Renal pelvis (tissue), 4 donors: ENCODE results near the gene UQCC5. TPM values are rescaled to one million over a fixed set of nuclear protein-coding genes. Genes with fewer than 3 reads are reported as not detected.

Source experiments
- DNase-seq: peaks from one replicate; pipeline ENCODE4 v3.0.0-alpha.2; 2013
- polyA plus RNA-seq, 3 donors: library from polyadenylated mRNA; unstranded; fragments of 120-200 nt; gene quantifications; one replicate each; pipeline ENCODE4 v1.2.1, GENCODE V29; 2013; ENCODE audit not compliant: insufficient read length in 3 of 3

The UQCC5 gene
- polyA plus RNA-seq, 3 donors: 20.5 to 23.9 (median 23.6) TPM

DNA sequence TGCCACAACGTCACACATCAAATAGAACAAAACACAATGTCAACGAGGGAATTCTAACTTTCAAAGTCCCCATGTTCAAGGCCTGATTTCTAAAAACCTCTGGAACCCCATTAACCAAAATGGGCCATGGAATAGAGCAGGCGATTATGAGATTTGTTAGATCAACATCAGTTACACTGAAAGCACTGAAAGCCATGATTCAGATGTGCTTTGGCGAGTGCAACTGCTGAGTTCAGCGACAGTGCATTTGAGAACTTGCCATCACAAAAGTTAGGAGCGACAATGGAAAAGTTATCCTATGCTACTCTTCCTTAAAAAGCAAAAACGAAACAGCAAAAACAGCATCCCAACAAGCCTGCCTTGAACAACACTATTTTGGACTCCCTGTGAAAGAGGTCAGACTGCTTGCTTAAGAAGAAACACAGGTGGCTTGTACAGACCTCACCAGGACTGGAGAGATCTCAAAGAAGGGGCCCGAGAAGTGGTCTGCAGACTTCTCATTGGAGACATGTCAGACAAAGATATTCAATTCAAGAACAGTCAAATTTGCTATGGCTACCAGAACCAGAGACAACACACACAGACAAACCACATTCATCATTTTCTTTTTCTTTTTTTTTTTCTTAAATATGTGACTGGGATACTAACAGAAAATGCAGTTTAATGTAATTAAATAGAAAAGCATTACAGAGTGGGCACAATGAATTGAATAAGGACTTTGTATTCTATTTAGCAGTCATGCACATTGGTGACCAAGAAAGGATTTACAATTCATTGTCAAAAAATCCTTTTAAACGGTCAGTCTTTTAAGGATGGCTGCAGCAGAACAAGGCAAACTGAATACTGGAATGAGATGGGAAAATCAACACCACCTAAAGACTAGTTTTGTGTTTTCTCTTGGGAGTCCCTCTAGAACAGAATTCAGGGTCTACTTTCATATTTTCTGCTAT is 20.9 kb downstream of the UQCC5 start:
- no peak for DNase-seq

DNA sequence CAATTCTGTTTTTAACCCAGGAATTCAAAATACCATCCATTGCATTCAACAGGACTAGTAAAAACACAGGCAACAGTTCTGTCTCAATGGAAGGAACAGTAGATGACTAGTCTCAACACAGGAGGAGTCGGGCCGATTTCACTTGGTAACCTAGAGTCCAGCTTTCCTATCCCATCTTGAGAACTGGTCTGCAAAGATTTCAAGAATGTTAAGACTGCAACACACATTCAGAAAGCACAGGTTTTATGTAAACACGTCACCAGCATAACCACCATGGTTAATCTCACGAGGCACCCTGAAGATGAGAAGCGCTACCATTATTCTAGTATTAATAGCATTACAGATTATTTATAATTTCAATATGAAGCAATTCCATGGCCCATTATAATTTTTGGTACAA is 22.0 kb downstream of the UQCC5 start:
- DNase-seq: no peak

DNA sequence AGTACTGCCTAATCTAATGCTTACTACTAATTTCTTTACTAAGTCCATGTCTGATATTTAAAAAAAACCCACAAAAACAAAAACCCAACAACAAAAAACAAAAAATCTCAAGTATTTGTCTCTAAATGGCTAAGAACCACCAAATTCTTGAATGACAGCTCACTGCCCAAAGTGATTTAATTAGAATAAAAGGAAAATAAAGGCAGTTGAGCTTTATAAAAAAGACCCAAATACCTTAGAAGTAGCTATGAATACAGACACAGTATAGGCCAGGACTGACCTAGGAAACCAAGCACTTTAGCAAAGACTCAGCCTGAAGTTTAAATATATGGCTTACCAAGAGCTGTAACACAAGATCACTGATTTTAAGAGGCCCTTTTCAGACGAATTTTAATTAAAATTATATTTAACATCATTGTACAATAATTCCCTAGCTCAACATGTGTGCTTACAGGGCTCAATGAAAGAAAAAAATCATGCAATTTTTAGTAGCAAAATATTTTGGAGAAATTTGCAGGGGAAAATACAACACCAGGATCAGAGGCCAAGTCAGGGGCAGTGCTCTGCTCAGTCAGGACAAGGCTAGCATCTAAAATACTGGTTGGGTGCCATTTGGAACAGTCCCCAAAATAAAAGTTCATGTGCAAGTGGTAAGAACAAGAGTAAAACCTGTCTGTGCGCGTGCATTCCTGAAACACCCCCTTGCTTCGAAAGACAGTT is 24.8 kb downstream of the UQCC5 start:
- DNase-seq: no peak

DNA sequence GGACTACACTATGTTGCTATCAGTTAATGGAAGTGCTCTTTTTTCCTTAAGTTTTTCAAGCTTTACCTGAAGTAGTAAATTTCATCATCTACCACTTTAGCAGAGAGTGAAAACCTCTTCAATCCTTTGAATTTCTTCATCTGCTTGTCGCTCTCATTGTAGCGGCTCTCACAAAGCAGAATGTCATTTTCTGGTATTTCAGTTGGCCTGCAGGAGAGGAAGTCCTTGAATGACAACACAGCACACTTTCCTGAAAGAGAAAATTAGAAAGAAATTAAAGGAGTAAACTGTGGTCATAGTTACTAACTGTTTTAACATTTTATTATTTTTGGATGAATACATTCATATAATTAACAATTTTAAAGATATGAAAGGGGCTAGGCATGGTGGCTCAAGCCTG is 27.6 kb downstream of the UQCC5 start:
- no peak for DNase-seq

DNA sequence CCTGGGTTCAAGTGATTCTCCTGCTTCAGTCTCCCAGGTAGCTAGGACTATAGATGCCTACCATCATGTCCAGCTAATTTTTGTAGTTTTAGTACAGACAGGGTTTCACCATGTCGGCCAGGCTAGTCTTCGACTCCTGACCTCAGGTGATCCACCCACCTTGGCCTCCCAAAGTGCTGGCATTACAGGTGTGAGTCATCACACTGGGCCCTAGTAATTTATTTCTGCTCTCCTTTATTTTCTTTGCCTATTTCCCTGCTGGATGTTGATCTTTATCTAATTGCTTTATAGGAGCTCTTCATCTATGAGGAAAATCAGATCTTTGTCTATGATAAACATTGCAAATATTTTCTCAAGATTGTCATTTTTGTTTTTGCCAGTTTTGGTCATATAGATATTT is 31.7 kb downstream of the UQCC5 start:
- no peak for DNase-seq

DNA sequence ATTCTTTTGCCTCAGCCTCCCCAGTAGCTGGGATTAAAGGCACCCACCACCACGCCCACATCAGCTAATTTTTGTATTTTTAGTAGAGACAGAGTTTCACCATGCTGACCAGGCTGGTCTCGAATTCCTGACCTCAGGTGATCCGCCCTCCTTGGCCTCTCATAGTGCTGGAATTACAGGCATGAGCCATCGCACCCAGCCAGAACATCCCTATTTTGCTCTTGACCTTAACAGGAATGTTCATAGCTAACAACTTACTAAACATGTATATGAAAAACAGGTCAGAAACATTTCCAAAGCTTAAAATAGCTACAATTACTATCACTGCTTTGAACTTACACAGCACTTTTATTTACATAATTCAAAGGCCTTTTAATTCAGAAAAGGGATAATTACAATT is 33.7 kb downstream of the UQCC5 start:
- DNase-seq: no peak

DNA sequence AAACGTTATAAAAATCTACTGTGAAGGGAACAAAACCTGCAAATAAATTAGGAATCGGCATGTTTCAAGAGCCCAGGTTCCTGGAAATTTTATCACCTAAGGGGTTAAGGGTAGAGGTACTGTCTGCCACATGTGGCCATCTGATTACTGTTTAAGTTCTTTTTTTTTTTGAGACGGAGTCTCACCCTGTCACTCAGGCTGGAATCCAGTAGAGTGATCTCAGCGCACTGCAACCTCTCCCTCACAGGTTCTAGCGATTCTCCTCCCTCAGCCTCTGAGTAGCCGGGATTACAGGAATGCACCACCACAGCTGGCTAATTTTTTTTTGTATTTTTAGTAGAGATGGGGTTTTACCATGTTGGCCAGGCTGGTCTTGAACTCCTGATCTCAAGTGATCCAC is 35.8 kb downstream of the UQCC5 start:
- no peak for DNase-seq

DNA sequence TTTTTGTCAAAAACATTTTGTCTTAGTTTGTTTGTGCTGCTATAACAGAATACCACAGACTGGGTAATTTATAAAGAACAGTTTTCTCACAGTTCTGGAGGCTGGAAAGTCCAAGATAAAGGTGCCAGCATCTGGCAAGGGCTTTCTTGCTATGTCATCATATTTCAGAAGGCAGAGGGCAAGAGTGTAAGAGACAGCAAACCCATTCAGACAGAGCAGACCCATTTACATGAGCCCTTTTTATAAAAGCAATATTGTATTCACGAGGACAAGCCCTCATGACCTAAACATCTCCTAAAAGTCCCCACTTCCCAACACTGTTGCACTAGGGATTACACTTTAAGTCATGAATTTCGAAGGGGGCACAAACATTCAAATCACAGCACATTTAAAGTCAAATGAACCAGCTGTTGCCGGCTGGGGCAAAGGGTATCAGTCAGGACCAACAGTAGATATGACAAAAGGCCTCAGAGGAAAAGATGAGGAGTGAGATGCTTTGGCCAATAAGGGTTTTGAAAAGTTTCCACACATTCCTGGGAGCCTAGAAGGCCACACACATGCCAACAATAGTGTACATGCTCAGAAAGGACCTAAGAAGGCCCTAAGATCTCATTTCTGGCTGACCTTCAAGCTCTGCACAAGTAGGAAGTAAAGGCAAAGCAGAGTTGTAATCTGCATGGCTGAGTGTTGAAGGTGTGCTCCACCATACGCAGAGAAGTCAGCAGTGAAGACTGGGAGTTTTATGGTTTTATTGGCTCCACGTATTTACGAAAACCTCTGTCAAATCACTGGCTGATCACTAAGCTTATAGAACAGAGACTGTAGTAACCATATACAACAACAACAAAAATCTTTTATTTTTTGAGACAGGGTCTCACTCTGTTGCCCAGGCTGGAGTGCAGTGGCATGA is 37.9 kb downstream of the UQCC5 start:
- DNase-seq: no peak

Other genes starting within 250 kb of the UQCC5 start
- gene GLYCTK, start 248.8 kb upstream of the UQCC5 start, polyA plus RNA-seq: 10 to 100 TPM; 44.4 to 49.3 (median 45.8) TPM
- 10 to 100 TPM in 2 of 3 donors, 1 to 10 TPM in 1; 8.2 to 15.9 (median 13.6) TPM for gene DNAH1, start 220.3 kb upstream of the UQCC5 start, polyA plus RNA-seq
- gene BAP1, start 126.6 kb upstream of the UQCC5 start, polyA plus RNA-seq: 10 to 100 TPM; 81.6 to 89.2 (median 82.3) TPM
- gene PHF7, start 125.9 kb upstream of the UQCC5 start, polyA plus RNA-seq: 10 to 100 TPM in 2 of 3 donors, 1 to 10 TPM in 1; 7.6 to 13.0 (median 10.8) TPM
- gene SEMA3G, start 91.5 kb upstream of the UQCC5 start, polyA plus RNA-seq: 10 to 100 TPM; 30.0 to 34.1 (median 32.7) TPM
- 1 to 10 TPM; 6.8 to 7.2 (median 7.0) TPM for gene TNNC1, start 82.6 kb upstream of the UQCC5 start, polyA plus RNA-seq
- gene NISCH, start 81.0 kb upstream of the UQCC5 start, polyA plus RNA-seq: 100 to 1,000 TPM; 112 to 148 (median 133) TPM
- gene STAB1, start 41.3 kb upstream of the UQCC5 start, polyA plus RNA-seq: 10 to 100 TPM; 40.7 to 46.6 (median 45.0) TPM
- gene NT5DC2, start 2.7 kb upstream of the UQCC5 start, polyA plus RNA-seq: 100 to 1,000 TPM; 138 to 202 (median 154) TPM
- gene PBRM1, start 149.3 kb downstream of the UQCC5 start, polyA plus RNA-seq: 10 to 100 TPM; 56.4 to 60.4 (median 59.4) TPM
- gene GNL3, start 149.4 kb downstream of the UQCC5 start, polyA plus RNA-seq: 100 to 1,000 TPM in 2 of 3 donors, 10 to 100 TPM in 1; 92.6 to 111 (median 106) TPM
- gene GLT8D1, start 169.2 kb downstream of the UQCC5 start, polyA plus RNA-seq: 100 to 1,000 TPM; 122 TPM
- 100 to 1,000 TPM; 144 to 155 (median 155) TPM for gene SPCS1, start 169.5 kb downstream of the UQCC5 start, polyA plus RNA-seq
- 10 to 100 TPM; 24.2 to 35.7 (median 29.2) TPM for gene NEK4, start 234.3 kb downstream of the UQCC5 start, polyA plus RNA-seq
- under 1 TPM in 1 of 3 donors, not detected in 2; 0.12 TPM for gene ITIH1, start 241.0 kb downstream of the UQCC5 start, polyA plus RNA-seq